ENCODE data around the gene EXOSC6. TPM values are rescaled to one million over a fixed set of nuclear protein-coding genes. Genes with fewer than 3 reads are reported as not detected.

The EXOSC6 gene
- total RNA-seq, 2 donors from 2014 or later = 19.2 to 21.8 TPM

DNA sequence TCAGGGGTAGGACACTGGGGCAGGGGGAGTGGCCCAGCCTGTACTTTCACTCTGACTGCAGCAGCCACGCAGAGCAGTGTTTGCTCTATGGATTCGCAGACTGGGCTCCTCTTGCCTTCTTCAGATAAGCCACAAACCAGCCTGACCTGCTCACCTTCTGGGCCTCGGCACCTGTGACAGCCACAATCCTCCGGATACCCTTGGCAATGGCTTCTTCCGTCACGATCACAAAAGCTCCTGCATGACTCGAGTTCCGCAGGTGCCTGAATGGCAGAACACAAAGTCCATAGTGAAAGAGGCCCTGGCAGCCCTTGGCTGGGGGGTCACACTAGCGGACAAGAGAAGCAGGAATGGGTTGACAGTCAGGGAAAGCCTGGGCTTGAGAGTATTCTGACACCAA lies 3.8 kb upstream of the EXOSC6 start:
- TF ChIP-seq, protein P1, sequence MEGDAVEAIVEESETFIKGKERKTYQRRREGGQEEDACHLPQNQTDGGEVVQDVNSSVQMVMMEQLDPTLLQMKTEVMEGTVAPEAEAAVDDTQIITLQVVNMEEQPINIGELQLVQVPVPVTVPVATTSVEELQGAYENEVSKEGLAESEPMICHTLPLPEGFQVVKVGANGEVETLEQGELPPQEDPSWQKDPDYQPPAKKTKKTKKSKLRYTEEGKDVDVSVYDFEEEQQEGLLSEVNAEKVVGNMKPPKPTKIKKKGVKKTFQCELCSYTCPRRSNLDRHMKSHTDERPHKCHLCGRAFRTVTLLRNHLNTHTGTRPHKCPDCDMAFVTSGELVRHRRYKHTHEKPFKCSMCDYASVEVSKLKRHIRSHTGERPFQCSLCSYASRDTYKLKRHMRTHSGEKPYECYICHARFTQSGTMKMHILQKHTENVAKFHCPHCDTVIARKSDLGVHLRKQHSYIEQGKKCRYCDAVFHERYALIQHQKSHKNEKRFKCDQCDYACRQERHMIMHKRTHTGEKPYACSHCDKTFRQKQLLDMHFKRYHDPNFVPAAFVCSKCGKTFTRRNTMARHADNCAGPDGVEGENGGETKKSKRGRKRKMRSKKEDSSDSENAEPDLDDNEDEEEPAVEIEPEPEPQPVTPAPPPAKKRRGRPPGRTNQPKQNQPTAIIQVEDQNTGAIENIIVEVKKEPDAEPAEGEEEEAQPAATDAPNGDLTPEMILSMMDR (IDR thresholded peaks at IDR 0.05) = no peak
- no peak for TF ChIP-seq POLR2A (IDR thresholded peaks at IDR 0.05)
- Histone ChIP-seq H3K9me3 (no peaks in the 10 kb centered on the region), H3K27ac (no peak overlapping the region), H3K36me3 (replicated peaks in 1 of 2; ENCODE audit: insufficient read depth in 1 of 2, low read depth in 2 of 2) (peaks cover 28 to 55% of the 10 kb centered on the region in 2 donors), H3K27me3 (no peaks in the 10 kb centered on the region), H3K4me1 (peaks cover 6% of the 10 kb centered on the region), H3K4me3 (no peak overlapping the region)
- ATAC-seq (no peak), DNase-seq (no peak)
- 66 to 90% methylated on average over 8 to 9 of the region's 9 CpGs for WGBS, 2 donors
- intact Hi-C loops (cut with DNase I) = no loop called here

DNA sequence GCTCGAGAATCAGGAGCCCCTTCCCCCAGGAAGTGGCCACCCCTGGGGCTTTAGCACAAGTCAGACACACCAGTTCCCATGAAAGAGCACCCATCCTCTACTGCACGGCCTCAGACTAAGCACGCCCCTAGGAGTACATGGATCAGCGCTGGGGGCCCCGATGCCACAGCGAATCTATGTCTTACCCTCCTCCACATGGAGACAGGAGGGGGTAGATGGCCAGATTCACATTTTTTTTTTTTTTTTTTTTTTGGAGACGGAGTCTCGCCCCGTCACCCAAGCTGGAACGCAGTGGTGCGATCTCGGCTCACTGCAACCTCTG lies 3.2 kb upstream of the EXOSC6 start:
- Histone ChIP-seq H3K4me1 (peaks cover 11% of the 10 kb centered on the region), H3K4me3 (no peak overlapping the region), H3K36me3 (replicated peaks in 1 of 2; ENCODE audit: insufficient read depth in 1 of 2, low read depth in 2 of 2) (peaks cover 28 to 50% of the 10 kb centered on the region in 2 donors), H3K27ac (no peak overlapping the region), H3K9me3 (no peaks in the 10 kb centered on the region), H3K27me3 (no peaks in the 10 kb centered on the region)
- DNase-seq = no peak
- 93 to 95% methylated on average over 11 to 12 of the region's 12 CpGs for WGBS, 2 donors
- TF ChIP-seq POLR2A (IDR thresholded peaks at IDR 0.05) = no peak
- TF ChIP-seq, protein P1 (IDR thresholded peaks at IDR 0.05) = no peak
- intact Hi-C loops (cut with DNase I) = no loop called here
- no peak for ATAC-seq

DNA sequence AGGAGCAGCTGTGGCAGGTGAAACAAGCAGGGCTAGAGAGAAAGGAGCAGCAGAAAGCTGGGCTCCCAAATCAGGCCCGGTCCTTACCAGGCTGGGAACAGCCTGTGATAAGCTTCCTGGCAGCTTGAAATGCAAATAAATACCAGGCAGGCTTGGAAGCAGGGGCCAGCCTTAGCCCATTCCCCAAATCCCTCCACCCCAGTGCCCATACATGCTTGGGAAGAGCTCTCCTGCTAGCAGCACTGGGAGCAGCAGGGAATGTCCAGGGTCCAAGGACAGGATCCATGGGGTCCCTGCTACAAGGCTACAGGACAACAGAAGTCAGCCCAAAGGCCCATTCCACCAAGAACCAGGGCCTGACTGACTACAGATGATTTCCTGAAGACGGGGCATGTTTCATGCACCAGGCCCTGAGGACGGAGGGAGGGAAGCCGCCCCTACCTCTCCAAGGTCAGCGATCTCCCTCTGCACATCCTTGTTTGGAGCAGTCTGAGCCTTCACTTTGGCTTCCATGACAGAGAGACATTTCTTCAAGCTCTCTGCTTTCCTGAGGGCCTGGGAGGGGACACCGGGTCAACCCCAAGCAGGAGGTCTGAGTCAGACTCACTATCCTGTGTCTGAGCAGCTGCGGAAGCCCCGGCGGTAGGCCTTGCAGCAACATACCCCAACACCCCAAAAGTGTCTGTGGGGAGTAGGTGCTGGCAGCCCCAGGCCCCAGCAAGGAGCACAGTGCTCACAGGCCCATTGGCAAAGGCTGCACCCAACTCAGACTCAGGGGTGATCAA lies 2.6 kb upstream of the EXOSC6 start:
- H3K27me3 ChIP-seq = no peaks in the 10 kb centered on the region
- H3K27ac ChIP-seq = no peak overlapping the region
- intact Hi-C loops (cut with DNase I) = no loop called here
- H3K9me3 ChIP-seq = no peaks in the 10 kb centered on the region
- 83 to 89% methylated on average over 6 to 9 of the region's 9 CpGs for WGBS, 2 donors
- H3K4me3 ChIP-seq = no peak overlapping the region
- peaks cover 28 to 47% of the 10 kb centered on the region in 2 donors for H3K36me3 ChIP-seq (replicated peaks in 1 of 2; ENCODE audit: insufficient read depth in 1 of 2, low read depth in 2 of 2)
- DNase-seq (no peak), ATAC-seq (no peak)
- no peak for TF ChIP-seq POLR2A (IDR thresholded peaks at IDR 0.05)
- TF ChIP-seq, protein P1 (IDR thresholded peaks at IDR 0.05) = no peak
- H3K4me1 ChIP-seq = peaks cover 16% of the 10 kb centered on the region

DNA sequence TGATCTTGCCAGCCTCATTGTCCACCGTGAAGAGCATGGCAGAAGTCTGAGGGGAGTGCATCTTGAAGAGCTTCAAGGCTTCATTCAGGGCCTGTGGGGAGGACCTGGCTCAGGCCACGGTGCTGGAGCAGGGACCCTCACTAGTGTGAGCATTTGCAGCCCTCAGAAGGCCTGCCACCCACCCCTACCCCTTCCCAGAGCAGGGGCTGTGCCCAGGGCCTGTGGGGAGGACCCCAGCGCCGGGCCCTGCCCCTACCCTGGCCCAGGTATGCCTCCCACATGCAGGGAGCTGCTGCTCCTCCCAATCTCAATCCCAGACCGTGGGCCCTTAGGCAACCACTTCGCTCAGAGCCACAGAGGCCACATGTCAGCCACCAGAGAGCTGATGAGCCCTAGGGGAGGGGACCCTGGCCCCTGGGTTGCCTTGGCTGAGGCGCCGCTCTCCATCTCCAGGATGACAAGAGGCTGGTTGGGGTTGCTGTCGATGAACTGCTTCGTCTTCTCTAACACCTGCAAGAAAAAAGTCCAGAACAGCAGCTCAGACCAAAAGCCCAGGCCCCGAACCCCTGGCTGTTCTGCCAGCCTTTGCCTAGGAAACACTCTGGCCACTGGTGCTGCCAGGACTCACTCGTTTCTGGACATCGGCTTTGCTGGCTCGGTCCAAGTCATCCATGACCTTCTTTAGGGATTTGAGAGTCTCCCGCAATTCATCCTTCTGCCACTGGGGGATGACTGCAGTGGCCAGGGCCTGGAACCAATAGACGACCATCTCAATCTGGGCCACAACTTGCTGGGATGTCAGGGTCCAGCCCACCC lies 1.8 kb upstream of the EXOSC6 start:
- H3K27ac ChIP-seq = no peak overlapping the region
- peaks cover 19% of the 10 kb centered on the region for H3K4me1 ChIP-seq
- no peak for ATAC-seq
- no peak for TF ChIP-seq POLR2A (IDR thresholded peaks at IDR 0.05)
- TF ChIP-seq, protein P1 (IDR thresholded peaks at IDR 0.05) = peak; percentile 16 to 41 (median 33)
- 70 to 87% methylated on average over 8 to 14 of the region's 16 CpGs for WGBS, 2 donors
- no peaks in the 10 kb centered on the region for H3K9me3 ChIP-seq
- intact Hi-C loops (cut with DNase I) = no loop called here
- no peaks in the 10 kb centered on the region for H3K27me3 ChIP-seq
- DNase-seq = peak; percentile 29 to 51 (median 30)
- no peak overlapping the region for H3K4me3 ChIP-seq
- H3K36me3 ChIP-seq (replicated peaks in 1 of 2; ENCODE audit: insufficient read depth in 1 of 2, low read depth in 2 of 2) = peaks cover 28 to 39% of the 10 kb centered on the region in 2 donors
